GM19043 (cell line): ENCODE data around the gene EXOC2.

Experiments
- ATAC-seq: cut with Tn5 transposase; IDR thresholded peaks from one replicate; pipeline ENCODE4 v1.9.1; 2021; ENCODE audit warnings: low read depth; ENCODE audit not compliant: unreplicated experiment

Gene EXOC2

DNA sequence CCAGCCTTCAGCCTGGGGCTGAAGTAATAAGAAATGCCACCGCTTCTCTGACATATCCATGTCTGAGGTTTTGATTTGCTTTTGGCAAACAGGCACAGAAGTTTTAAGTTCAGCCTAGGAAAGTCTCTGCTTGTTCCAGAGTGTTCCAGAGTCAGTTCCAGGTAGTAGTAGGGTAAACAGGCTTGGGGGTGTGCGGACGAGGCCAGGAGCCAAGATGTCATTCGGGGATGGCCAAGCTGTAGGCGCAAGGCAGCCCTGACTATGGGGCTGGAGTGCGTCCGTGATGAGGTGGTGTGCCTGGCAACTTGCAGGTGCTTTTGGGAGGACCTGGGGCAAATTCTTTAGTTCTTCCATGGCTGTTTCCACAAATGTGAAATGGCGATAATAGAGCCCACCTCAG is 241.1 kb downstream of the EXOC2 start:
- ATAC-seq = no peak

GRCh38 chr6:451336-451735 is 241.6 kb downstream of the EXOC2 start:
- ATAC-seq = no peak

- ATAC-seq = no peak
These were observed 243.2 kb downstream of the EXOC2 start for GRCh38 chr6:449486-450419.

DNA sequence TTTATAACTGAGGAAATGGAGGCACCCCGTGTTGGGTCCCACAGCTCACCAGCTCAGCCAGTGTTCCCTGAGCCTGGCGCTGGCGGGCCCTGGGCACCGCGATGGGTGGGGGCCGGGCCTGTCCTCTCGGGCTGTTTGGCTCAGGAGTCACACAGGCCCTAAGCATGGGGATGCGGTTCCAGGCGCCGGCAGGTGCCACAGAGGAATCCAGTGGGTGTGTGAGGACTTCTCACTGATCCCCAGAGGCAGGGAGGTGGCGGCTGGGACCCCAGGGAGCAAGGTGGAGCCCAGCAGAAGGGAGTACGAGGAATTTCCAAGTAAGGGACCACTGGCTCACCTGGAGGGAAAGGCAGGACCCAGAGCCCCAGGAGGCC is 243.9 kb downstream of the EXOC2 start:
- no peak for ATAC-seq

- no peak for ATAC-seq
These were observed 244.5 kb downstream of the EXOC2 start for GRCh38 chr6:448296-449056.

GRCh38 chr6:447381-448165 is 245.4 kb downstream of the EXOC2 start:
- ATAC-seq = no peak

DNA sequence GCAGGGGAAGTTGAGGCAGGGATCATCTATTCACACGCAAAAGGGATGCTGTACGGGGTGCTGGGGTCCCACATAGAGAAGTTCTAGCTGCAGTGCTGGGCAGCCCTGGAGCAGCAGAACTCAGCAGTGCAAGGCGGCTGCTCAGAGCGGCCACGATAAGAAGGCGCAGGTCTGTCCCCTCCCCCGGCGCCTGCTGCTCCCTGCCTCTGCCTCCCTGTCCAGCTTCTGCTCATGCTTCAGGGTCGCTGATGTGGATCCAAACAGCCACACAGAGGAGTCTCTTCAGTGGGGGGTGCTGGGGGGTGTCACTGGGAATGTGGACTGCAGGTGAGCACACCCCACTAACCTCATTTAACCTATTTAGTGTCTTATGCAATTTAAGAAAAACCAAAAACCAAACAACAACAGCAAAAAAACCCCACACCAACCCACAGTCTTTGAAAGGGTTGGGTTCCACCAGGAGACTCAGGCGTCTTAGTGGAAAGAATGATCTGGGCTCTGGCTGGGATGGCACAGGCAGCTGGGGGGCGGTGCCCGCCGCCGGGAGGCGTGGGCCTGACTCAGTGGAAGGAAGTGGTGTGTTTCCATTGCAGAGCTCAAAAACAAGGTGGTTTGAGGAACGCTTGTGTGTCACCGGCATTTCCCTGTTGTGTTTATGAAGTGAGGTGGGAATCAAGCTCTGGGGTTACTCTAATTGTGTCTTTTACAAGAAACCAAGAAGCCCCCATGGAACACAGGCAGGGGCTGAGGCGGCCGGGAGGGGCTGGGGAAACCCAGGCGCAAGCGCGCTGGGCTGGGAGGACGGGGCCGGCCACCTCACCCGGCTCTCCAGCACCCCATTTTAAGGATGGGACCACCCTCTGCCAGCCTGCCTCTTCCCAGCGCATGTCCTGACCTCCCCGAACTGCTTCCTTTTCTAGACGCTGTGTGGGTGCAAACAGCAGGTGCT is 246.2 kb downstream of the EXOC2 start:
- no peak for ATAC-seq

- no peak for ATAC-seq
These were observed 247.1 kb downstream of the EXOC2 start for GRCh38 chr6:445571-446417.

GRCh38 chr6:444653-445275 is 248.2 kb downstream of the EXOC2 start:
- no peak for ATAC-seq

- no peak for ATAC-seq
These were observed 249.2 kb downstream of the EXOC2 start for GRCh38 chr6:443621-444159.

DNA sequence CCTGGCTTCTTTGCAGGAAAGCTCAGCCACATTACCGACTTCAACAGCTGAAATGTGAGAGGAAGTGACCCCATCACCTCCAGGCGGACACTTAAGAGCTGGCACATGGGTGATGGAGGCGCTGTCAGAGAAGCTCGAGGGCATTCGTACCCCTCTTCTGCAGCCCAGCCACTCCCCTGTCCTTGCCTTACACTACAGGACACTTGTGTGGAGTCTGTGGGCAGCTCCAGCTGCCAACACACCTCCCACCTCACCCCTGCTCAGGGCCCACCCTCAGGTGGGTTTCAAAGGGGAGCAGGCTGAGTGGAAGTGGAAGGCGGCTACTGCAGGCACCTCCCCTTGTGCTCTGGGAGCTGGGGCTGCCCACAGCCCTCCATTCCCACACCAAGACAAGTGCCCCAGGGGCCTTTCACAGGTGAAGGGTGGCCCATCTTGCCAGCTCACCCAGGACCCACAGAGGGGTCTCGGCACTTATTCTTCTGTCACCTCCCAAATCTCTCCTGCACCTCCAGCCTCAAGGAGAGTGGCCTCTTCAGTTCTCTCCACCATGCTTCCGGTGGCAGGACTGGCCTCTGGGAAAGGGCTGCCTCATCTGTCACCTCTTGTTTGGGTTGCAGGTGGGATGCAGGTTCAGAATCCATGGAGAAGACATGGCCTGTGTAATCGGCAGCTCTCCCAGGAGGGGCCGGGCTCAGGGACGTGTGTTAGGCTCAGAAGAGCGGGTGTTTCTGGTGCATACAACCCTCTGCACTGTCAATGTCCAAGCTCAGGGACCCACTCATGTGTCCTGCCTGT is 251.6 kb downstream of the EXOC2 start:
- no peak for ATAC-seq

DNA sequence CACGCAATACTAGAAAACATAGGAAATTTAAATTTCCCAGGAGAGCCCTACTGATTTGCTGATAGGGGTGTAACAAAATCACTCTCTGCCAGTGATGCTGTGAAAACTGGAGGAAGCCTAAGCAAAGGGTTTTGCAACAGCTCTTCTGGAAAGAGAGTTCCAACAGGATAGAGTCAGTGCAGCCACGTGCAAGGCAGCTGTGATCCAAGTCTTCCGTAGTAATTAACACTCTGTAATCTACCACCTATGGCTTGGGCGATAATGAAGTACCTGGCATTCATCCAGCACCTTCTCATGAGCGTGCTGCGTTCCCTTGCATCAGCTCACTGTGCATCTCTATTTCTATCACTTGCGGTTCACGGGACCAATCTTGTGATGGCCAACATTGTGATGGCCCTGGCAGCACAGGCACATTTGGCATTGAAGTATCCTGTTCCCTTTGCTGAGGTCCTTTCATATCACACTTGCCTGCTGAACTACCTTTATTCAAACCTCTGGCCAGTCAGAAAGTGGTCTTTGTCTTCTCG is 253.2 kb downstream of the EXOC2 start:
- ATAC-seq = no peak

GRCh38 chr6:438634-439170 is 254.2 kb downstream of the EXOC2 start:
- no peak for ATAC-seq

DNA sequence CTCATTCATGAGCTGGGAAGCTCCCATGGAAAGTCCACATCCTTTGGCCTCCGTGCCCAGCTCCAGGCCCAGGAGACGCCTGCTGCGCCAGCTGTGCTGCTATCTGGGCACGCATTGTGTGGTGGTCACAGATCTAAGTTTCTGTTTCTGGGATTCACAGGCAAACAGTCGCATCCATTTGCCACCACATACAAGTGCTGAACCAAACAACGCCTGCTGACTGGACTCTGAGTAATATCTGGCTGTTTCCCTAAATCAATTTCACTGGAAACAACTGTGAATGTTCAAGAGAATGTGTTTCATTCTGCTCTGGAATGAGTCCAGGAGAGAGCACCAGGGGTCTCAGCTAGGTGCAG is 255.9 kb downstream of the EXOC2 start:
- no peak for ATAC-seq

DNA sequence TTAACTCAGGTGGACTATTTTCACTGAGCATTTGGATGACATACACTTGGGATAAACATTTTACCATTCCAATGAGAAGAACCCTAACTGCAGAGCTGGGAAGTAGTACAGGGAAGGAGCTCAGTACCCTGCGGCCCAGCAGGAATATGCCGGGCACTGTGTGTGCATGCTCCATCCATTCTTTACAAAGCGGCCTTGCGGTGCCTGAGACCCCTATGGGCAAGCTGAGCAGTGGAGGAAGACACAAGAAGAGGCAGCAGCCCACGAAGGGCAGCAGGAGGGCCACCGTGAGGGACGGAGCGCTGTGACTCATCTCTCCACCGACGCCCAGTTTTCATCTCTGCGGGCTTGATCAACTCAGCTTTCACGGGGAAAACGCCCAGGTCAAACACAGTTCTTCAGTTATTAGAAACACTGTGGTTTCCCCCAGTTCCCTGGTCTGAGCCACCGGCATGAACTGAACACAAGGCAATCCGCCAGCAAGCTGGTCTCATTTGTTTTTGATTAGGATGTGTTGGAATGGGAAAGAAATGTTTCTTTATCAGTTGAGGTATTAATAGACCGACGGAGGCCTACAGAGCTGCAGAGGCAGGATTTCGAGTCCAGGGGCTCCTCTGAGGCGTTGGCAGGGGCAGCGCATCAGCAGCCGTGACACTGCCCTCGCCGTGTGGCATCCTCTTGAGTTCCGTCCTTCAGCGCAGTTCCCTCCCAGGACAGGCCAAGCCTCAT is 256.5 kb downstream of the EXOC2 start:
- no peak for ATAC-seq
